ENCODE measurements around the gene TXNDC5. TPM values are rescaled to one million over a fixed set of nuclear protein-coding genes. Genes with fewer than 3 reads are reported as not detected.

Gene TXNDC5
- total and polyA plus RNA-seq, 2 of the 13 experiments (the other 11 are each of a cell fraction or from before 2014, with no cell fraction given) = 287 to 578 TPM

GRCh38 chr6:7836371-7837026 lies 74.1 kb downstream of the TXNDC5 start:
- H3K9me3 ChIP-seq (ENCODE audit: low read length) = no peaks in the 10 kb centered on the region
- FAIRE-seq (peak; percentile 18), DNase-seq (ENCODE audit: low spot score) (peak; percentile 23), ATAC-seq (no peak)
- no TSS peak for BruUV-seq (replicated peaks)
- ChIA-PET POLR2A (no interaction called here), CTCF (ENCODE audit: low intra/inter-chr PET ratio, low total read pairs) (no interaction called here)
- TF ChIP-seq FLYWCH1 (CRISPR knock-in tag; IDR thresholded peaks at IDR 0.05) (no peak), ZBTB46 (CRISPR knock-in tag; IDR thresholded peaks at IDR 0.05; ENCODE audit: borderline replicate concordance) (no peak), USF2 (IDR thresholded peaks at IDR 0.05; ENCODE audit: low read depth, low read length) (no peak), USF2 (CRISPR knock-in tag; IDR thresholded peaks at IDR 0.05; ENCODE audit: borderline replicate concordance) (no peak), TCF7 (IDR thresholded peaks at IDR 0.05; ENCODE audit: low read depth) (peak; percentile 11; the same call in 1 of the 2 replicates)
- 47% methylated on average over 4 of the region's 4 CpGs for WGBS (ENCODE audit: low lambda C conversion rate)
- H2AFZ ChIP-seq (ENCODE audit: low read length) = no peak overlapping the region
- H4K20me1 ChIP-seq (ENCODE audit: insufficient read depth, low read length) = no peaks in the 10 kb centered on the region
- no peaks in the 10 kb centered on the region for H3K36me3 ChIP-seq (replicated peaks in 1 of 2; ENCODE audit: control insufficient read depth in 1 of 2, insufficient read depth in 2 of 2, low read length in 2 of 2)
- H3K27me3 ChIP-seq (ENCODE audit: control insufficient read depth in 1 of 2, insufficient read depth in 2 of 2, low read length in 2 of 2) = peaks cover 0 to 24% of the 10 kb centered on the region in 2 experiments; a peak in 2 of 5 replicates
- no peaks in the 10 kb centered on the region for H3K79me2 ChIP-seq (ENCODE audit: insufficient read depth, low read length)
- H3K4me1 ChIP-seq (ENCODE audit: insufficient read depth, low read length) = 0 out of 2 replicates have a peak, but pooled peaks cover 5% of the 10 kb centered on the region
- no peak overlapping the region for H3K4me3 ChIP-seq (replicated peaks in 1 of 3; ENCODE audit: insufficient read depth in 1 of 3, low read depth in 2 of 3, low read length in 3 of 3)
- no peak overlapping the region for H3K9ac ChIP-seq (ENCODE audit: insufficient read depth, low read depth, low read length)
- in situ Hi-C loops (cut with HindIII; ENCODE audit: extremely low pct_ligation_motif_present, low pct_unique_long_range_greater_than_20kb) (no loop called here), intact Hi-C loops (cut with micrococcal nuclease; ENCODE audit: unreplicated experiment) (no loop called here)
- no peak overlapping the region for H3K4me2 ChIP-seq (ENCODE audit: low read depth, low read length)
- no peak overlapping the region for H3K27ac ChIP-seq (ENCODE audit: extremely low read length, insufficient read depth, low read length)

All from HepG2 (cell line).